HS-5 (cell line): ENCODE results near the gene NRCAM.

Experiments
- DNase-seq: peaks from one replicate; pipeline ENCODE4 v3.0.0-alpha.2; 2012; ENCODE audit warnings: low read depth

Gene NRCAM

GRCh38 chr7:108149908-108150307 lies 306.3 kb downstream of the NRCAM start:
- DNase-seq: no peak

GRCh38 chr7:108149119-108149518 lies 307.1 kb downstream of the NRCAM start:
- DNase-seq: no peak

- no peak for DNase-seq
Measured at GRCh38 chr7:108147031-108147563, 309.1 kb downstream of the NRCAM start.

GRCh38 chr7:108146070-108146842 lies 310.0 kb downstream of the NRCAM start:
- DNase-seq: peak; percentile 28

GRCh38 chr7:108145401-108145800 lies 310.8 kb downstream of the NRCAM start:
- DNase-seq: no peak

- DNase-seq: no peak
Measured at GRCh38 chr7:108144931-108145330, 311.3 kb downstream of the NRCAM start.

GRCh38 chr7:108143658-108144420 lies 312.4 kb downstream of the NRCAM start:
- no peak for DNase-seq

GRCh38 chr7:108142675-108143259 lies 313.5 kb downstream of the NRCAM start:
- no peak for DNase-seq

- no peak for DNase-seq
Measured at GRCh38 chr7:108142180-108142579, 314.1 kb downstream of the NRCAM start.

GRCh38 chr7:108140671-108141070 lies 315.6 kb downstream of the NRCAM start:
- no peak for DNase-seq

- DNase-seq: no peak
Measured at GRCh38 chr7:108138911-108139310, 317.3 kb downstream of the NRCAM start.

GRCh38 chr7:108137993-108138392 lies 318.2 kb downstream of the NRCAM start:
- no peak for DNase-seq

- no peak for DNase-seq
Measured at GRCh38 chr7:108137040-108137439, 319.2 kb downstream of the NRCAM start.

GRCh38 chr7:108136191-108136688 lies 320.0 kb downstream of the NRCAM start:
- no peak for DNase-seq

- DNase-seq: no peak
Measured at GRCh38 chr7:108135446-108136190, 320.6 kb downstream of the NRCAM start.

- no peak for DNase-seq
Measured at GRCh38 chr7:108134486-108134885, 321.8 kb downstream of the NRCAM start.

GRCh38 chr7:108132551-108133265 lies 323.5 kb downstream of the NRCAM start:
- DNase-seq: no peak

- DNase-seq: no peak
Measured at GRCh38 chr7:108130261-108130660, 326.0 kb downstream of the NRCAM start, which contains the start of gene LAMB4. Gene LAMB4, minus strand, starts transcription at chr7:108130361. Its CDS starts 7,197 bp downstream, at chr7:108123164.

GRCh38 chr7:108129018-108129965 lies 326.9 kb downstream of the NRCAM start:
- no peak for DNase-seq

- no peak for DNase-seq
Measured at GRCh38 chr7:108128514-108128913, 327.7 kb downstream of the NRCAM start.
